Osteoblast (primary cell): Measurements from ENCODE around the gene RAI14. TPM values are rescaled to one million over a fixed set of nuclear protein-coding genes. Genes with fewer than 3 reads are reported as not detected.

Experiments used
- DNase-seq: peaks from one replicate; pipeline ENCODE4 v3.0.0; 2011; ENCODE audit warnings: low spot score, mixed read lengths; ENCODE audit not compliant: insufficient read length; ENCODE audit errors: missing footprints
- H2AFZ ChIP-seq: 2 replicates; pipeline ENCODE4 v1.6.0; 2011; ENCODE audit warnings: mild to moderate bottlenecking, low read length
- H3K27ac ChIP-seq: 2 replicates; pipeline ENCODE4 v1.5.1; 2011; ENCODE audit warnings: mild to moderate bottlenecking, low read depth, low read length, moderate library complexity
- H3K27me3 ChIP-seq: 2 replicates; pipeline ENCODE4 v1.6.0; 2012; ENCODE audit warnings: mild to moderate bottlenecking, control low read depth, inconsistent platforms, low read length, moderate library complexity; ENCODE audit not compliant: insufficient read depth
- H3K36me3 ChIP-seq: 2 replicates; pipeline ENCODE4 v1.5.1; 2011; ENCODE audit warnings: mild to moderate bottlenecking, low read length, control low read depth, moderate library complexity; ENCODE audit not compliant: insufficient read depth
- H3K4me1 ChIP-seq: 2 replicates; pipeline ENCODE4 v1.5.1; 2011; ENCODE audit warnings: mild to moderate bottlenecking, low read length, control low read depth, moderate library complexity; ENCODE audit not compliant: insufficient read depth
- H3K4me2 ChIP-seq: 2 replicates; pipeline ENCODE4 v1.6.0; 2011; ENCODE audit warnings: mild to moderate bottlenecking, low read length; ENCODE audit not compliant: insufficient read depth
- H3K4me3 ChIP-seq: fragments of 200-600 bp; sonication (generic); 3 replicates; pipeline ENCODE4 v1.5.1; 2012; ENCODE audit warnings: mild to moderate bottlenecking, low read length, inconsistent platforms; ENCODE audit not compliant: insufficient read depth
- H3K79me2 ChIP-seq: 2 replicates; pipeline ENCODE4 v1.6.0; 2012; ENCODE audit warnings: mild to moderate bottlenecking, low read length, control low read depth, inconsistent platforms; ENCODE audit not compliant: insufficient read depth
- H3K9me3 ChIP-seq: 2 replicates; pipeline ENCODE4 v1.5.1; 2011; ENCODE audit warnings: low read depth, low read length, control low read depth
- H4K20me1 ChIP-seq: 2 replicates; pipeline ENCODE4 v1.6.0; 2012; ENCODE audit warnings: mild to moderate bottlenecking, low read length, control low read depth; ENCODE audit not compliant: insufficient read depth
- total RNA-seq: library from RNA; depleted of rRNA; stranded (reverse); fragments of >200 nt; gene quantifications from 2 replicates; pipeline ENCODE4 v1.2.3, GENCODE V29; 2012
- TF ChIP-seq, protein P1 (sequence below): IDR thresholded peaks from 2 replicates; pipeline ENCODE4 v1.5.1; 2011; ENCODE audit warnings: mild to moderate bottlenecking, low read depth, low read length, moderate library complexity; ENCODE audit errors: extremely low read depth

RAI14 gene
- total RNA-seq, 1 donor = 149 TPM

DNA sequence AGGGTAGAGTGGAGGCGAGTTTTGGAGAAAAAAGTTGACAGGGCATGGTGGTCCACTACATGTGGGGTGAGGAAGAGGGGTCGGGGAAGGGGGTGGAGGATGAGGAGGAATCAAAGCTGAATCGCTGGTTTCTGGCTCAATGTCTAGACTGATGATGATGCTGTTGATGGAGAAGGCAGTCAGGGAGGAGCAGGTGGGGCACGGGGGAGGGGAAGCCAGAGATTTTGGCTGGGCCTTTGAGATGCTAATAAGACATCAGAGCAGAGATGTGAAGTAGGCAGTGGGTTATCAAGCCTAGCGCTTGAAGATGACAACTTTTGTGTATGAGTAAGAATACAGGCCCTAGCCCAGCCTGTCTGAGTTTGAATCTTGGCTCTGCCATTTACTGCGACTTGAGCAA is 150.4 kb downstream of the RAI14 start:
- TF ChIP-seq, protein P1, sequence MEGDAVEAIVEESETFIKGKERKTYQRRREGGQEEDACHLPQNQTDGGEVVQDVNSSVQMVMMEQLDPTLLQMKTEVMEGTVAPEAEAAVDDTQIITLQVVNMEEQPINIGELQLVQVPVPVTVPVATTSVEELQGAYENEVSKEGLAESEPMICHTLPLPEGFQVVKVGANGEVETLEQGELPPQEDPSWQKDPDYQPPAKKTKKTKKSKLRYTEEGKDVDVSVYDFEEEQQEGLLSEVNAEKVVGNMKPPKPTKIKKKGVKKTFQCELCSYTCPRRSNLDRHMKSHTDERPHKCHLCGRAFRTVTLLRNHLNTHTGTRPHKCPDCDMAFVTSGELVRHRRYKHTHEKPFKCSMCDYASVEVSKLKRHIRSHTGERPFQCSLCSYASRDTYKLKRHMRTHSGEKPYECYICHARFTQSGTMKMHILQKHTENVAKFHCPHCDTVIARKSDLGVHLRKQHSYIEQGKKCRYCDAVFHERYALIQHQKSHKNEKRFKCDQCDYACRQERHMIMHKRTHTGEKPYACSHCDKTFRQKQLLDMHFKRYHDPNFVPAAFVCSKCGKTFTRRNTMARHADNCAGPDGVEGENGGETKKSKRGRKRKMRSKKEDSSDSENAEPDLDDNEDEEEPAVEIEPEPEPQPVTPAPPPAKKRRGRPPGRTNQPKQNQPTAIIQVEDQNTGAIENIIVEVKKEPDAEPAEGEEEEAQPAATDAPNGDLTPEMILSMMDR = no peak
- Histone ChIP-seq H3K4me3 (no peak overlapping the region), H3K4me1 (peaks cover 19% of the 10 kb centered on the region), H3K36me3 (peaks cover 75% of the 10 kb centered on the region), H3K4me2 (no peak overlapping the region), H3K79me2 (peaks cover 32% of the 10 kb centered on the region), H2AFZ (no peak overlapping the region), H4K20me1 (no peaks in the 10 kb centered on the region), H3K9me3 (no peaks in the 10 kb centered on the region), H3K27me3 (no peaks in the 10 kb centered on the region), H3K27ac (no peak overlapping the region)
- no peak for DNase-seq

DNA sequence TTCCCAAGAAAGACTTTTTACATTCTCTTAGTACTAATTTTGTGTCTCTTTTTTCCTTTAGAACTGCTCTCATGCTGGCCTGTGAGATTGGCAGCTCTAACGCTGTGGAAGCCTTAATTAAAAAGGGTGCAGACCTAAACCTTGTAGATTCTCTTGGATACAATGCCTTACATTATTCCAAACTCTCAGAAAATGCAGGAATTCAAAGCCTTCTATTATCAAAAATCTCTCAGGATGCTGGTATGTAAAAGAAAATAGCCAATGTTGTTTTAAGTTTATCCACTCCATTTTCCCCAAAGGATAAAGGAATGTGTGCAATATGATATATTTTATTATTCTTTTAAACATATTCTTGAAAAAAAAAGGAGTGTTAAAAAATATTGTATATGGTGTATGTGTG is 155.6 kb downstream of the RAI14 start:
- Histone ChIP-seq H3K79me2 (peaks cover 8% of the 10 kb centered on the region), H3K4me1 (peaks cover 39% of the 10 kb centered on the region)
- no peak for DNase-seq

DNA sequence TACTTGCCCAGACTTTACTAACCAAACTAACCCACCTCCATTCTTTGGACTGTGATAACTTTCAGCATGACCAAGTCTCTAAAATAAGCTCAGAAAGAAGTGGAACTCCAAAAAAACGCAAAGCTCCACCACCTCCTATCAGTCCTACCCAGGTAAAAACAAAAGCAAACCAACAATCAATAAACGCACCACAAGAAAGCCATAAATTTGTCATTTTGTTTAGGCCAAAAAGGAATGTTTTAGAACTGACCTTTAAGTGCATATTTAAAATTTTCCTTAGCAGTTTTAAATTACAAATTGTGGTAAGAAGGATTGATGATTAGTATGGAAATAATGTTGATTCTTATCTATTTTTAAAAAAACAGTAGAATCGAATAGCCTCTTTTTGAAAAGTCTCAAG is 157.4 kb downstream of the RAI14 start:
- no peak for DNase-seq
- peaks cover under 1% of the 10 kb centered on the region for H3K79me2 ChIP-seq
- no peaks in the 10 kb centered on the region for H4K20me1 ChIP-seq
- H3K4me1 ChIP-seq = peaks cover 43% of the 10 kb centered on the region
- peak overlapping the region; percentile 8 for H3K27ac ChIP-seq
- no peak overlapping the region for H3K4me3 ChIP-seq
- no peak overlapping the region for H3K4me2 ChIP-seq
- H2AFZ ChIP-seq = no peak overlapping the region
- peaks cover 58% of the 10 kb centered on the region for H3K36me3 ChIP-seq
- H3K9me3 ChIP-seq = no peaks in the 10 kb centered on the region
- H3K27me3 ChIP-seq = no peaks in the 10 kb centered on the region
- TF ChIP-seq, protein P1 = no peak

More for the DNA sequence above, 155.6 kb downstream of the RAI14 start:
- H3K4me3 ChIP-seq = no peak overlapping the region
- H2AFZ ChIP-seq = no peak overlapping the region
- H4K20me1 ChIP-seq = no peaks in the 10 kb centered on the region
- no peaks in the 10 kb centered on the region for H3K9me3 ChIP-seq
- H3K36me3 ChIP-seq = peaks cover 67% of the 10 kb centered on the region
- TF ChIP-seq, protein P1 = no peak
- peak overlapping the region; percentile 37 for H3K4me2 ChIP-seq
- H3K27me3 ChIP-seq = no peaks in the 10 kb centered on the region
- H3K27ac ChIP-seq = peak overlapping the region; percentile 63

DNA sequence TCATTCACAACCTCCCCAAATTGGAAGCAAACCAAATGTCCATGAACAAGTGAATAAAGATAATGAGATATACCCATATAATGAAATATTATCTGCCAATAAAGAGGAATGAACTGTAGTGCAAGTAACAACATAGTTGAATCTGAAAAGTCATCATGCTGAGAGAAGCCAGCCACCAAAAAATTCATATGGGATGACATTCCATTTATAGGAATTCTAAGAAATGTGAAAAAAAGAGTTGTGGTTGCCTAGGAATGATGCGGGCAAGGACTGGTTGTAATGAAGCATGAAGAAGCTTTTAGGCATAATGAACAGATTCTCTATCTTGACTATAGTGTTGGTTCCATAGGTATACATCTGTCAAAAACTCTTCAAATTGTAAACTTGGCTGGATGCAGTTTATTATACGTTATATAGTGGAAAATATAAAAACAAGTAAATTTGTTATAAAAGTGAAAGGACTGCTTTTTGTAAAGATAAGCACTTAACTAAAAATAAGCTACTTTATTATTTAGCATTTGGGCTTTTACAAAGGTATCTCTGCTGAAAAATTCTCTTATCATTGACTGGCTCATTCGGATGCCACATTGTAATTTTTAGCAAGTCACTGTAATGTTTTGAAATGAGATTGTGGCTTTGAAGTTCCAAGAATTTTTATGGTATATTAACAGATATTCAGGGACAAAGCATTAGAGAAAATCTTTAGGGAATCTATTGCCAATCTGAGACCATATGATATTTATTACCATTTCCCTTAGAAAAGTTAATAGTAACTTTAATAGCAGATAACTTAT is 161.6 kb downstream of the RAI14 start:
- H3K4me3 ChIP-seq = no peak overlapping the region
- H3K4me2 ChIP-seq = no peak overlapping the region
- H2AFZ ChIP-seq = no peak overlapping the region
- H3K79me2 ChIP-seq = peaks cover 2% of the 10 kb centered on the region
- H3K4me1 ChIP-seq = peaks cover 13% of the 10 kb centered on the region
- no peaks in the 10 kb centered on the region for H3K27me3 ChIP-seq
- TF ChIP-seq, protein P1 = no peak
- no peaks in the 10 kb centered on the region for H3K9me3 ChIP-seq
- H3K36me3 ChIP-seq = peaks cover 70% of the 10 kb centered on the region
- H3K27ac ChIP-seq = peak overlapping the region; percentile 16
- H4K20me1 ChIP-seq = no peaks in the 10 kb centered on the region
- DNase-seq = no peak
